22Rv1 (cell line): ENCODE measurements around the gene DDX27.

Experiments used
- CTCF ChIP-seq: fragments of 450-650 bp; IDR thresholded peaks from 2 replicates; pipeline ENCODE4 v1.5.1; 2017; ENCODE audit warnings: mild to moderate bottlenecking
- ZFX ChIP-seq: fragments of 450-650 bp; IDR thresholded peaks from 2 replicates; pipeline ENCODE4 v1.6.1; 2017; ENCODE audit warnings: antibody characterized with exemption, borderline replicate concordance

DNA sequence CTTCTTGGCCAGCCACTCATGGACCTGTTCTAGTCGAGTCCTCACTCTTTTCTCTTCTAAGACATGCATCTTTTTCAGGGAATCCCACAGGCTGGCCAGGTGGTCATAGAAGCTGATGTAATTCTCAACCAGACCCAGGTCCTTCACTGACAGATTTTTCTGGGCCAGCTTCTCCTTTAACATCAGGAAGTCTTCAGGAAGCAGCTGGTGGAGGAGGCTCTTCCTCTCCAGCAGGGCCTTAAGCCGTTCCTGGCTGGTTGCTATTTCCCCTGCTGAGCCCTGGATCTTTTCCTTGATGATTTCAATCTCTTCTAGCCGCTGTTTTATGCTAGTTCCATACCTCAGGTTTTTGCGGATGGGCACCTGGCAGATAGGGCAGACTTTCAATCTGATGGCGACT is 28.6 kb downstream of the DDX27 start:
- TF ChIP-seq CTCF (no peak), ZFX (no peak)
